HG02852 (cell line): ENCODE results near the gene TSGA10.
"Not testable (repeated sequence)": the region's sequence is repeated elsewhere in the genome, so short reads cannot be mapped to it uniquely, and the experiment has no call there.

Source experiments
- ATAC-seq: cut with Tn5 transposase; IDR thresholded peaks from one replicate; pipeline ENCODE4 v1.9.1; 2021; ENCODE audit warnings: mild to moderate bottlenecking, moderate library complexity; ENCODE audit not compliant: unreplicated experiment

The TSGA10 gene

DNA sequence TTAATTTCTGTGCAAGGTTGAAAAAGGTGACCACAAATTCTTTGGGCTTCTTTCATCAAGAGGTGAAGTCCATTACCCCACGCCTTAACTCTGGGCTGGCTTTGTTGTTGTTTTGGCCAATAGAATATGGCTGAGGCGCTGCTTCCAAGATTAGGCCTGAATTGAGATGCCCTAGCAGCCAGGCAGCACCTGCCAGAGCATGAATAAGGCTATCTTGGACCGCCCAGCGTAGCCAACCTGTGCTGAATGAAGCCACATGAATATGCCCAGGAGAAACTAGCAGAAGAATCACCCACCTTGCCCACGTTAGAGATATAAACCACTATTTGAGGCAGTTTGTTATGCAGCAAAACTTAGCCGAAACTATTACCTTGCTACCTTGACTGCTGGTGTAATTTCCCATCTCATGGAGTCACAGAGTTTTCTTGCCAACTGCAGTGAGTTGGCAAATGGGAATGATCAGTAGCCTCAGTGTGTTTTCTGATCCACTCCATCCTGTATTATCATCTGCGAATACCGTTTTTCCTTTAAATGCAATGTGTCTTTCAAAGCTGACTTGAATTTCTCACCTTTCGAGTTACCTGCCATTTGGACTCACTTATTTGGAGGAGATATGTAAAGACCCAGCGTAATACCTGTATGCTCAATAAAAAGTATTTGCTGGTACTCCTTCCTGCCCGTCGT, 679 bp downstream of the TSGA10 start:
- ATAC-seq, result no peak

DNA sequence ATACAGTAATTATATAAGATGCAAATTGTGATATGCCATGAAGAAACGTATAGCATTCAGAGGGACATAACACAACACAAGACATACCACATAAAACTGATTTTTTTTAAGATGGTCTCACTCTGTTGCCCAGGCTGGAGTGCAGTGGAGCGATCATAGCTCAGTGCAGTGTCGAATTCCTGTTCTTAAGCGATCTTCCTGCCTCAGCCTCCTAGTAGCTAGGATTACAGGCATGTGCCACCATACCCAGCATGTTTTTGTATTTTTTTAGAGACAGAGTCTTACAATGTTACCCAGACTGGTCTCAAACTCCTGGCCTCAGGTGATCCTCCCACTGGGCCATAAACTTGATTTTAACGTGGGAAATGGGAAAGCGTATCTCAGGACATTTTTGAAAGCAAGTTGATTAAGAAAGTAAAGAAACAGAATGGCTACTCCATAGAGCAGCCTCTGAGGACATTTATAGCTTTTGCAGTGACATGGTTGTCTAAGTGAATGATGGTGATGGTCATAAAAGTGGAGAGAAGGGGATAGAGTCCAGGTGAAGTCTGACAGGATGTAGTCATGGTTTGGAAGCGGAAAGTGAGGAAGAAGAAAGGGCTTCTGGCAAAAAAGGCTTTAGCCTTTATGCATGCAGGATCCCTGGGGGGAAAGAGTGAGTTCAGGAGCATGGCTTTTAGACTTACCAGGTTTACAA, 2.4 kb downstream of the TSGA10 start:
- no peak for ATAC-seq

- no peak for ATAC-seq
Observed at GRCh38 chr2:99150706-99151105, 4.0 kb downstream of the TSGA10 start.

GRCh38 chr2:99141110-99142108, 13.3 kb downstream of the TSGA10 start, which contains the start of gene C2orf15:
TSS of gene C2orf15 (plus strand) at chr2:99141707. CDS start at chr2:99150559, 8,852 bp downstream.
- ATAC-seq, result peak; percentile 85

DNA sequence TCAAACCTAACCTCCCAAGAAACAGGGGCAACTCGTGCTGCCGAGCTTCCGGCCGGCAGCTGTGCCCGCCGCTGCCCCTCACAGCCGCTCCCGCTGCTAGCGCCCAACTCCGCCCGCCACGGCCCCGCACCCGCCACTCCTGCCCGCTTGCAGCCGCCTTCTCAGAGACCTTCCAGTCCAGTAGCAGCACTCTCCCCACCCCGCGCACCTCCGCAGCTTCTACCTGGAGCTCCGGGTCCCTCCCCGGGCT, 14.0 kb downstream of the TSGA10 start:
- ATAC-seq, result peak; percentile 31

DNA sequence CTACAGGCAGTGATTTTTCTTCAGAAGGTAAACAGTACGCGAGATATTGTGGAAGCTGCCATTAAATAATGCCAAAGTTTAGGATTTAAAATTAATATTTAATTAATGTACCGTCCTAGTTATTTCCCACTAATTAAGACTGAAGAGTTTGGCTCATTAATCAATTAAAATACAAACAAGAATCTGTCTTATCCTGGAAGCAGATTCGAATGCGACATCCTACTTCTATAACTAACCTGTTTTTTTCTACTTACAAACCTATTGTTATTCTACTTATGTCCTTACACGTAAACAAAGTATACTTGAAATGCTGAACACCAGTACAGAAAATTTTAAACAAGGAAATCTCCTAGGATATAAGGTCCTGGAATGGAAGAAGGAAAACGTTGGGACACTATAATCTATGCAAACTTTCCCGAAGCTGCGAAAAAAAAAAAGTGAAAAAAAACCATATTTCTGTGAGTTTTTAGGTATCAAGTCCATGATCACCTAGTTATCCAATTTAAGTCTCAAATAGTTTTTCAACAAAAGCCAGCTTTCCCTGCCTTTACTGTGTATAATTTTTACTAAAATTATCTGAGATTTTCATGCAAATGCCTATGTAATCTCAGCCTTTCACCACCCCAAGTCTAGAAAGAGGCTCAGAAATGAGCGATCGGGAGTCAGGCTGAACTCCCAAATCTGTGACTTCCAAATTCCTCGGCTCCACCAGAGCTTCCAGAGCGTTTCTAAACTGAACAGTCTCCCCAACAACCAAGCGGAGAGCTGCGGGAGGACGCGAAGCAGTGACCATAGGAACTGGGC, 14.5 kb downstream of the TSGA10 start:
- no peak for ATAC-seq

- ATAC-seq, result no peak
Observed at GRCh38 chr2:99139003-99139402, 15.7 kb downstream of the TSGA10 start.

DNA sequence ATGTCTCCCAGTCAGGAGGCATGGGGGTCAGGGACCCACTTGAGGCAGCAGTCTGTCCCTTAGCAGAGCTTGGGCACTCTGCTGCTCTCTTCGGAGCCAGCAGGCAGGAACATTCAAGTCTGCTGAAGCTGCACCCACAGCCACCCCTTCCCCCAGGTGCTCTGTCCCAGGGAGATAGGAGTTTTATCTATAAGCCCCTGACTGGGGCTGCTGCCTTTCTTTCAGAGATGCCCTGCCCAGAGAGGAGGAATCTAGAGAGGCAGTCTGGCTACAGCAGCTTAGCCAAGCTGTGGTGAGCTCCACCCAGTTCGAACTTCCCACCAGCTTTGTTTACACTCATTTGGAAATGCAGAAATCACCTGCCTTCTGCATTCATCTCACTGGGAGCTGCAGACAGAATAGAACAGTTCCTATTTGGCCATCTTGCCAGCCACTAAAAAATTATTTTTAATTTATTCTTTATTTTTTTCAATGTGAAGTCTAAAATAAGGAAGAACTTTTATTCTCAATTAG, 19.6 kb downstream of the TSGA10 start:
- not testable (repeated sequence) for ATAC-seq

DNA sequence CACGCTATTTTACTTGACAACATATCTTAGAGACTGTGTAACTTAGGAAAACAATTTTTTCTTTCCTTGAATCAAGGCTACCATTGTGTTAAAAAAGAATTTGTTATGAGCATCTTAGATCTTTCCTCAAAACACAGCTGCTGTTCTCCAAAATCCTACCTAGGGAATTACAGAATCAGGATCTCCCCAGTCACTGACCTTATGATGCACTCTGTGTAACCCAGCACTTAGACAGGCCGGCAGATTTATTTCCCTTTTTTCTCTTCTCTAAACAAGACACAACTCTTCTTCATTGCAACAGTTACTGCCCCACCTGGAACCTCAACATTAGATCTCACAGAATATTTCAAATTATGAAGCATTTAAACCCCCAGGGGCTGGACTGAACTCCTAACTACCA, 26.8 kb downstream of the TSGA10 start:
- no peak for ATAC-seq

GRCh38 chr2:99112617-99113016, 42.1 kb downstream of the TSGA10 start:
- ATAC-seq, result no peak

DNA sequence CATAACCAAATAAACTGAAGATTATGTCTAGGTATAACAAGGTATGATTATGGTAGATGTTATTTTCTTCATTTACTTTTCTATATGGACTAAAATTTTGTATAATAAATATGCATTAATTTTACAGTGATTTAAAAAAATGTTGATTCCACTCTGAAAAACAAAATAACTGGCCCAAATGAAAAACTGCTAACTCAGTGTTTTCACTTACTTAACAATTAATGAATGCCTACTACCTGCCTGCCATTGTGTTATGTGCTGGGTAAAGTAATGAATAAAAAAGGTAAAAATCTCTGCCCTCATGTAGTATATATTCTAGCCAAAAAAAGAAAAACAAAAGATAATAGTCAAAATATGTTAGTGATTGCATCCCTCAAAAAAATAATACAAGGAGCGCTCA, 42.8 kb downstream of the TSGA10 start:
- no peak for ATAC-seq

DNA sequence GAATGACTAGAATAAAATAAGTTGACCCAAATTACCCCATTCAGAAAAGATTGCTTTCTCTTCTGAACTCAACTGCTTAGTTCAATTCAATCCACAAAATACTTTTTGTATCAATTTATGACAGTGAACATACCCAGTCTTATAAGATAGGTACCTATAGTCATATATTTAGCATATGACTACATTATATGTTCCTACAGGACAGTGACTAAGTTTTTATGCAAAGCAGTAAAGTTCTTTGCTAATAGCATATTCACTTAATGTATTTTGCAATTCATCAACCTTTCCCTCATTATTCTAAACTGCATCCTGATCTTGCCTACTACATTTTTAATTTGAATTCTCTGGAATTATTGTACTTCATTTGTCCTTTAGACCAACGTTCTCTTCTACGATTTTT, 43.5 kb downstream of the TSGA10 start:
- ATAC-seq, result no peak

- ATAC-seq, result no peak
Observed at GRCh38 chr2:99106913-99107312, 47.8 kb downstream of the TSGA10 start.

DNA sequence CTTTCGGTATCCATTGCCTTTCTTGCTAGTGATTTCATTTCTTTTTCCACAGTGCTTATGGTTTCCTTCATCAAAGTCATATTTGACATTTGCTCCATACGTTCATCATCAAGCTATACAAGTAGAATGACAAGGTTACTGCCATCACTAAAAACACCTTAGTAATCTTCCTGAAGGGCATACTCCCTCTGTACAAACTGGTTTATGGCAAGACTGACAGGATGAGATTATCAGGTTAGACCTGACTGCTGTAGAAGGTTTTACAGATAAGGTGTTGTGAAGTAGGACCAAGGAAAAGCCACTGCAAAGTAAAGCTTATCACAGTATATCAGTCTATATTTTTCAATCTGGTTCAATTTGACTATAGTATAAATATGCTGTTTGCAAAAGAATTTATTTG, 50.7 kb downstream of the TSGA10 start:
- no peak for ATAC-seq

DNA sequence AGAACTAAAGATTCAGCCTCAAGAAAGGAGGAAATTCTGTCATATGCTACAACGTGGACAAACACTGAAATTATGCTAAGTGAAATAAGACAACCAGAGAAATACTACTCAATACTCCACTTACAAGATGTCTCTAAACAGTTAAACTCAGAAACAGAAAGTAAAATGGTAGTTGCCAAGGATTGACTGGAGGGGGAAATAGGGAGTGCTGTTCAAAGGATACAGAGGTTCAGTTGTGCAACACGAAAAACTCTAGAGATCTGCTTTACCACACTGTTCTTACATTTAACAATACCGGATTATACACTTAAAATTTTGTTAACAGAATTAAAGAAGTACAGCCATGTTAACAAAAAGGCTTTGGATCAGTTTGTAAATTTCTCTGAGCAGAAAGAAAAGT, 53.0 kb downstream of the TSGA10 start:
- no peak for ATAC-seq

DNA sequence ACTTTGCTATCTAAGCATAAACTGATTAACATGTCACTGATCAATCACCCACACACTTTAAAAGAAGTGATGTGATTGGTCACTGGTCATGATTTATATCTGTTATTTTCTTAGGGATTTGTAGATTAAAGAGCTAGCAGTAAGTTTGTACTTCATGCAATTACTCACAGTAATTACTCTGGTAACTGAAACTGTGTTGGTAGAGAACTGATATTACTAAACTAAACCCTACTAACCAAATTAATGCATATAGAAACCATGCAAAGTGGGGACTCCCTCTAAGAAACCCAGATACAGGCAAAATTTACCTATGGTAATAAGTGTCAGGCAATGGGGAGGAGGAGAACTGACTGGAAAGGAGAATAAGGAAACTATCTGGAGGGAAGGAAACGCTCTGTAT, 58.0 kb downstream of the TSGA10 start:
- ATAC-seq, result no peak

DNA sequence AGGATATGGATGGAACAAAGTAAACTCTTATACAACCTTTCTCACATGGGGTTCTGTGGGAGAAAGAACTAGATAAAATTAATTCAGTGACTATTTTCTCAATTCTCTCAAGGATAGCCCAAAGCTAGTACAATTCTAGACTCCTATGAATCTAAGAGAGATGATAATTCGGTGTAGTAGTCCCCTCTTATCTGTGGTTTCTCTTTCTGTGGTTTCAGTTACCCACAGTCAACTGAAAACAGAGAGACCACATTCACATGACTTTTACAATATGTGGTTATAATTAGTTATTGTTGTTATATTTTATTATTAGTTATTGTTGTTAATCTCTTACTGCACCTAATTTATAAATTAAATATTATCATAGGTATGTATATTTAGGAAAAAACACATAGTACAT, 66.7 kb downstream of the TSGA10 start:
- no peak for ATAC-seq

DNA sequence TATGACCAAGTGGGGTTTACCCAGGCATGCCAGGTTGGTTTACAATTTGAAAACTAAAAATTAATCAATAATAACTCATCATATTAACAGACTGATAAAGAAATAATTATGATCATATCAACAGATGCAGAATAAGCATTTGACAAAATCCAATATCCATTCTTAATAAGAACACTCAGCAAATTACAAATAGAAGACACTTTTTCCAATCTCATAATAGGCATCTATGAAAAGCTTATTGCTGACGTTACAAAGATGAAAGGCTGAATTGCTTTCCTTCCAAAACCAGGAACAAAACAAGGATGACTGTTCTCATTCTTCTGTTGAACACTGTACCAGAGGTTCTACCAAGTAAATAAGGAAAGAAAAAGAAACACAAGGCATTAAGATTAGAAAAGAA, 68.4 kb downstream of the TSGA10 start:
- no peak for ATAC-seq

GRCh38 chr2:99085421-99085820, 69.3 kb downstream of the TSGA10 start:
- ATAC-seq, result no peak

GRCh38 chr2:99084256-99084655, 70.5 kb downstream of the TSGA10 start:
- ATAC-seq, result no peak

DNA sequence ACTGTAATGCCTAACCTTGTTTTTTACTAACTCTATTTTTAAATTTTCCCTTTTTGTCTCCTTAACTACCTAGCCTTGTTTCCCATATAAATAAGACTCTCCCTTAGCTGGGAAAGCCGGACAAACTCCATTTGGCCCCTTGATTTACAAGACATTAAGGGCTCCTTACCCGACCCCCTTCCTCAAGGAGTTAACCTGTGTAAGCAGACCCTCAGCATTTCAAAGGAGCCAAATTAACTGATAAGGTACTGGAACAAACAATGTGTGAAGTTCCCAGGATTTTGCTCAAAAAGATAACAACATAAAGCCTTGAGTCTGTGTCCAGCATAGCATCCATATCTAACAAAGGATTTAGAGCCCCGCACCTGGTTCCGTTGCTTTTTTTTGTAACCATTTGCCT, 72.9 kb downstream of the TSGA10 start:
- no peak for ATAC-seq
